B cell (primary cell): Measurements from ENCODE around the gene DMXL1. TPM values are rescaled to one million over a fixed set of nuclear protein-coding genes. Genes with fewer than 3 reads are reported as not detected.

ENCODE experiments used
- ATAC-seq: fragments of 200-7000 bp; cut with Tn5 transposase; one replicate; pipeline ENCODE4 v1.10.0; 2021; ENCODE audit warnings: low read depth, mild to moderate bottlenecking, moderate number of reproducible peaks, moderate library complexity
- CTCF ChIA-PET: fragments of 350-600 bp; sonication (Branson Sonifier 250); formaldehyde crosslinking; loops from one replicate; lab custom pipeline; 2021; ENCODE audit warnings: antibody characterized with exemption, inconsistent platforms; lab: Charles Lee
- POLR2A ChIA-PET: fragments of 350-600 bp; sonication (Branson Sonifier 250); formaldehyde crosslinking; loops from one replicate; lab custom pipeline; 2021; ENCODE audit warnings: antibody characterized with exemption; lab: Charles Lee
- DNase-seq: peaks from one replicate; pipeline ENCODE4 v3.0.0; 2013
- H2AFZ ChIP-seq: 2 replicates; pipeline ENCODE4 v1.6.1; 2012; ENCODE audit warnings: mild to moderate bottlenecking, low read depth, low read length; ENCODE audit not compliant: insufficient read depth, poor library complexity, severe bottlenecking
- H3K27ac ChIP-seq, 2 donors: 1 replicate in 1 of 2; 2 replicates in 1 of 2; pipeline ENCODE4 v1.5.1; 2012 to 2013; ENCODE audit warnings: low read length in 2 of 2, mild to moderate bottlenecking in 2 of 2, moderate library complexity in 1 of 2
- H3K27me3 ChIP-seq, 4 experiments: fragments of 200-600 bp in 1 of 4; sonication (generic) in 1 of 4; replicated peaks in 1 of 4; 1 replicate in 2 of 4; 2 replicates in 2 of 4; pipeline versions ENCODE4 v1.6.1 to v1.7.0; 2013 to 2016; ENCODE audit warnings: low read length in 3 of 4, mild to moderate bottlenecking in 2 of 4, mixed read lengths in 1 of 4, moderate library complexity in 1 of 4; ENCODE audit not compliant: insufficient read depth in 4 of 4, control insufficient read depth in 3 of 4; ENCODE audit errors: control extremely low read depth in 1 of 4
- H3K36me3 ChIP-seq, 2 experiments: replicated peaks in 1 of 2; 1 replicate in 1 of 2; 2 replicates in 1 of 2; pipeline versions ENCODE4 v1.6.1 to v1.7.1; 2013; ENCODE audit warnings: low read length in 1 of 2; ENCODE audit not compliant: insufficient read depth in 2 of 2, control insufficient read depth in 1 of 2; ENCODE audit errors: control extremely low read depth in 1 of 2, extremely low read depth in 1 of 2
- H3K4me1 ChIP-seq, 2 donors: fragments of 200-600 bp in 1 of 2; sonication (generic) in 1 of 2; 1 replicate in 1 of 2; 2 replicates in 1 of 2; pipeline versions ENCODE4 v1.5.1 to v1.6.1; 2013 to 2017; ENCODE audit warnings: low read length in 2 of 2; ENCODE audit not compliant: control insufficient read depth in 2 of 2, insufficient read depth in 2 of 2
- H3K4me2 ChIP-seq: replicated peaks from 2 replicates; pipeline ENCODE3; 2012; ENCODE audit warnings: mild to moderate bottlenecking, low read depth, low read length; ENCODE audit not compliant: poor library complexity, severe bottlenecking
- H3K4me3 ChIP-seq, 5 experiments: fragments of 200-600 bp in 1 of 5; sonication (generic) in 1 of 5; 1 replicate in 3 of 5; 2 replicates in 2 of 5; pipeline versions ENCODE4 v1.5.1 to v1.7.0; 2011 to 2016; ENCODE audit warnings: low read length in 4 of 5, mild to moderate bottlenecking in 4 of 5, low read depth in 2 of 5, control low read depth in 1 of 5, moderate library complexity in 1 of 5; ENCODE audit not compliant: insufficient read depth in 1 of 5; ENCODE audit errors: control extremely low read depth in 1 of 5, extremely low read depth in 1 of 5
- H3K79me2 ChIP-seq: fragments of 200-600 bp; sonication (generic); one replicate; pipeline ENCODE4 v1.6.0; 2016; ENCODE audit warnings: low read length; ENCODE audit not compliant: control insufficient read depth, insufficient read depth
- H3K9ac ChIP-seq: fragments of 200-600 bp; sonication (generic); 2 replicates; pipeline ENCODE4 v1.6.1; 2017; ENCODE audit warnings: mild to moderate bottlenecking, low read length, moderate library complexity
- H3K9me3 ChIP-seq, 3 donors: one replicate each; pipeline versions ENCODE4 v1.6.1 to v1.7.1; 2013; ENCODE audit warnings: low read length in 2 of 3; ENCODE audit not compliant: control insufficient read depth in 2 of 3, insufficient read depth in 1 of 3; ENCODE audit errors: control extremely low read depth in 1 of 3
- H4K20me1 ChIP-seq: 2 replicates; pipeline ENCODE4 v1.6.0; 2012; ENCODE audit warnings: mild to moderate bottlenecking, low read length; ENCODE audit not compliant: insufficient read depth, control insufficient read depth, poor library complexity, severe bottlenecking
- H3K27ac Mint-ChIP-seq: one replicate; pipeline ENCODE4 v1.8.0; 2021; ENCODE audit warnings: mixed read lengths
- H3K27me3 Mint-ChIP-seq: one replicate; pipeline ENCODE4 v1.8.0; 2021; ENCODE audit warnings: mixed read lengths
- H3K4me1 Mint-ChIP-seq: one replicate; pipeline ENCODE4 v1.8.0; 2021; ENCODE audit warnings: mixed read lengths
- H3K4me3 Mint-ChIP-seq: one replicate; pipeline ENCODE4 v1.8.0; 2021; ENCODE audit warnings: mixed read lengths
- H3K9me3 Mint-ChIP-seq: one replicate; pipeline ENCODE4 v1.8.0; 2022; ENCODE audit warnings: mixed read lengths; ENCODE audit not compliant: insufficient read depth
- CTCF ChIP-seq: fragments of 200-600 bp; IDR thresholded peaks from one replicate; pipeline ENCODE4 v1.8.0; 2022; ENCODE audit warnings: antibody characterized with exemption, mild to moderate bottlenecking
- EZH2 ChIP-seq: IDR thresholded peaks from 2 replicates; pipeline ENCODE4 v1.6.1; 2012; ENCODE audit warnings: borderline replicate concordance, low read depth, mild to moderate bottlenecking, moderate library complexity, low read length; ENCODE audit not compliant: insufficient read depth, poor library complexity, severe bottlenecking
- WGBS: methylation state at CpG from one replicate; pipeline ENCODE4 v1.1.5; 2013; ENCODE audit warnings: missing lambda C conversion rate; ENCODE audit not compliant: insufficient coverage; 5-methylcytosine and 5-hydroxymethylcytosine counted together
- intact Hi-C: fragments of 100-400 bp; cut with micrococcal nuclease; formaldehyde crosslinking; loops from one replicate; pipeline ENCODE4 v1.10.0; 2022
- polyA plus RNA-seq: library from polyadenylated mRNA; depleted of rRNA; stranded (reverse); fragments of >200 nt; gene quantifications from 2 replicates; pipeline ENCODE4 v1.2.3, GENCODE V29; 2012
- total RNA-seq, 2 donors: library from RNA; stranded (reverse); fragments of 120-200 nt in 1 of 2; gene quantifications; 1 replicate in 1 of 2; 2 replicates in 1 of 2; pipeline versions ENCODE4 v1.2.3 to v1.2.4, GENCODE V29; 2013 to 2022

DMXL1 gene
- total and polyA plus RNA-seq, 2 donors (not counting 1 experiment from before 2014, with no cell fraction given): 37.9 to 129 TPM

- Mint-ChIP-seq H3K9me3 (no peaks in the 10 kb centered on the region), H3K27ac (no peak overlapping the region), H3K4me1 (no peaks in the 10 kb centered on the region), H3K27me3 (no peaks in the 10 kb centered on the region), H3K4me3 (no peak overlapping the region)
- no peaks in the 10 kb centered on the region for H3K4me1 ChIP-seq
- no peak overlapping the region for H3K27ac ChIP-seq
- peaks cover 17% of the 10 kb centered on the region for H3K79me2 ChIP-seq
- no peaks in the 10 kb centered on the region for H3K27me3 ChIP-seq
- TF ChIP-seq EZH2 (no peak), CTCF (no peak)
- no peak for DNase-seq
- H3K9ac ChIP-seq: no peak overlapping the region
- no peak overlapping the region for H2AFZ ChIP-seq
- peaks cover 5% of the 10 kb centered on the region for H4K20me1 ChIP-seq
- ChIA-PET POLR2A (no interaction called here), CTCF (no interaction called here)
- WGBS: no CpG with 5 or more reads among the region's 2 CpGs
- no peak overlapping the region for H3K4me3 ChIP-seq
- H3K36me3 ChIP-seq: peaks cover 12 to 34% of the 10 kb centered on the region in 2 experiments
- H3K9me3 ChIP-seq: peaks cover 0 to 9% (median 0%) of the 10 kb centered on the region in 3 donors
- intact Hi-C loops: no loop called here
- ATAC-seq: no peak
- no peak overlapping the region for H3K4me2 ChIP-seq
Measured at GRCh38 chr5:119123280-119123679, 52.4 kb downstream of the DMXL1 start.

GRCh38 chr5:119129770-119130169 is 58.9 kb downstream of the DMXL1 start:
- H4K20me1 ChIP-seq: peaks cover 7% of the 10 kb centered on the region
- no peak overlapping the region for H3K27ac ChIP-seq
- intact Hi-C loops: no loop called here
- Mint-ChIP-seq H3K4me1 (no peaks in the 10 kb centered on the region), H3K4me3 (no peak overlapping the region), H3K27me3 (no peaks in the 10 kb centered on the region), H3K27ac (no peak overlapping the region), H3K9me3 (no peaks in the 10 kb centered on the region)
- no peak for DNase-seq
- H3K4me3 ChIP-seq: no peak overlapping the region
- no peaks in the 10 kb centered on the region for H3K4me1 ChIP-seq
- no peaks in the 10 kb centered on the region for H3K27me3 ChIP-seq
- 100% methylated on average over 2 of the region's 2 CpGs for WGBS
- peaks cover 6% of the 10 kb centered on the region for H3K79me2 ChIP-seq
- H3K36me3 ChIP-seq: peaks cover 14 to 52% of the 10 kb centered on the region in 2 experiments
- CTCF ChIA-PET: no interaction called here
- no peak for TF ChIP-seq EZH2
- TF ChIP-seq CTCF: no peak
- POLR2A ChIA-PET: no interaction called here
- H3K9me3 ChIP-seq: no peaks in the 10 kb centered on the region
- H2AFZ ChIP-seq: no peak overlapping the region
- H3K4me2 ChIP-seq: no peak overlapping the region
- no peak overlapping the region for H3K9ac ChIP-seq
- ATAC-seq: no peak
